CD4-positive, alpha-beta T cell (primary cell): ENCODE results near the gene SH3RF2. TPM values are rescaled to one million over a fixed set of nuclear protein-coding genes. Genes with fewer than 3 reads are reported as not detected.

ENCODE experiments used
- ATAC-seq: fragments of 200-7000 bp; cut with Tn5 transposase; one replicate; pipeline ENCODE4 v1.10.0; 2022; ENCODE audit warnings: mild to moderate bottlenecking; ENCODE audit not compliant: poor library complexity
- CTCF ChIA-PET: fragments of 350-600 bp; sonication (Branson Sonifier 250); formaldehyde crosslinking; loops from one replicate; lab custom pipeline; 2021; ENCODE audit warnings: antibody characterized with exemption, inconsistent platforms; lab: Charles Lee
- POLR2A ChIA-PET: fragments of 350-600 bp; sonication (Branson Sonifier 250); formaldehyde crosslinking; loops from one replicate; lab custom pipeline; 2021; ENCODE audit warnings: antibody characterized with exemption, inconsistent platforms; lab: Charles Lee
- DNase-seq, 14 experiments: peaks; one replicate each; pipeline ENCODE4 v3.0.0-alpha.2; 2013 to 2020; ENCODE audit warnings: mixed read lengths in 2 of 14
- H3K27ac ChIP-seq, 2 donors: one replicate each; pipeline versions ENCODE4 v1.5.1 to v1.7.0; 2013; ENCODE audit warnings: low read length in 2 of 2, low read depth in 1 of 2, mild to moderate bottlenecking in 1 of 2
- H3K27me3 ChIP-seq, 2 experiments: 1 replicate in 1 of 2; 2 replicates in 1 of 2; pipeline versions ENCODE4 v1.6.1 to v1.7.0; 2013; ENCODE audit warnings: low read length in 2 of 2, control low read depth in 1 of 2, mild to moderate bottlenecking in 1 of 2, moderate library complexity in 1 of 2; ENCODE audit not compliant: insufficient read depth in 2 of 2, control insufficient read depth in 1 of 2
- H3K36me3 ChIP-seq: one replicate; pipeline ENCODE4 v1.6.1; 2013; ENCODE audit warnings: low read length, control low read depth; ENCODE audit not compliant: insufficient read depth
- H3K4me1 ChIP-seq: one replicate; pipeline ENCODE4 v1.6.1; 2013; ENCODE audit warnings: low read length, control low read depth; ENCODE audit not compliant: insufficient read depth
- H3K4me3 ChIP-seq: one replicate; pipeline ENCODE4 v1.5.1; 2013; ENCODE audit warnings: mild to moderate bottlenecking, low read length, moderate library complexity
- H3K9me3 ChIP-seq, 2 experiments: 1 replicate in 1 of 2; 2 replicates in 1 of 2; pipeline versions ENCODE4 v1.6.1 to v1.7.0; 2013; ENCODE audit warnings: low read length in 2 of 2, mild to moderate bottlenecking in 2 of 2, control low read depth in 1 of 2, moderate library complexity in 1 of 2; ENCODE audit not compliant: control insufficient read depth in 1 of 2, insufficient read depth in 1 of 2
- H3K27ac Mint-ChIP-seq: one replicate; pipeline ENCODE4 v1.8.0; 2020; ENCODE audit warnings: mixed read lengths
- H3K27me3 Mint-ChIP-seq: one replicate; pipeline ENCODE4 v1.8.0; 2021; ENCODE audit warnings: mixed read lengths
- H3K36me3 Mint-ChIP-seq: one replicate; pipeline ENCODE4 v1.8.0; 2021; ENCODE audit warnings: low read depth, mixed read lengths
- H3K4me1 Mint-ChIP-seq: one replicate; pipeline ENCODE4 v1.8.0; 2021; ENCODE audit warnings: low read depth, mixed read lengths
- H3K4me3 Mint-ChIP-seq: one replicate; pipeline ENCODE4 v1.8.0; 2020; ENCODE audit warnings: mild to moderate bottlenecking, mixed read lengths
- H3K9me3 Mint-ChIP-seq: one replicate; pipeline ENCODE4 v1.8.0; 2020; ENCODE audit warnings: mixed read lengths
- intact Hi-C, 2 experiments: fragments of 100-400 bp; cut with DNase I in 1 of 2; cut with micrococcal nuclease in 1 of 2; formaldehyde crosslinking; loops; one replicate each; pipeline versions ENCODE4 v1.15.1 to v1.9.0; 2023 to 2025; cut with DNase I, micrococcal nuclease
- total RNA-seq, 174 experiments: library from RNA in 2 of 174; stranded (reverse) in 2 of 174; gene quantifications; one replicate each; pipeline ENCODE4 v1.2.3 and lab custom pipeline; 2021 to 2026
- TF ChIP-seq, protein P1 (sequence below): fragments of 200-600 bp; IDR thresholded peaks from one replicate; pipeline ENCODE4 v1.8.0; 2022; ENCODE audit warnings: antibody characterized with exemption, mild to moderate bottlenecking

SH3RF2 gene
- total RNA-seq, 2 experiments from 2014 or later: 0.11 to 0.42 TPM

DNA sequence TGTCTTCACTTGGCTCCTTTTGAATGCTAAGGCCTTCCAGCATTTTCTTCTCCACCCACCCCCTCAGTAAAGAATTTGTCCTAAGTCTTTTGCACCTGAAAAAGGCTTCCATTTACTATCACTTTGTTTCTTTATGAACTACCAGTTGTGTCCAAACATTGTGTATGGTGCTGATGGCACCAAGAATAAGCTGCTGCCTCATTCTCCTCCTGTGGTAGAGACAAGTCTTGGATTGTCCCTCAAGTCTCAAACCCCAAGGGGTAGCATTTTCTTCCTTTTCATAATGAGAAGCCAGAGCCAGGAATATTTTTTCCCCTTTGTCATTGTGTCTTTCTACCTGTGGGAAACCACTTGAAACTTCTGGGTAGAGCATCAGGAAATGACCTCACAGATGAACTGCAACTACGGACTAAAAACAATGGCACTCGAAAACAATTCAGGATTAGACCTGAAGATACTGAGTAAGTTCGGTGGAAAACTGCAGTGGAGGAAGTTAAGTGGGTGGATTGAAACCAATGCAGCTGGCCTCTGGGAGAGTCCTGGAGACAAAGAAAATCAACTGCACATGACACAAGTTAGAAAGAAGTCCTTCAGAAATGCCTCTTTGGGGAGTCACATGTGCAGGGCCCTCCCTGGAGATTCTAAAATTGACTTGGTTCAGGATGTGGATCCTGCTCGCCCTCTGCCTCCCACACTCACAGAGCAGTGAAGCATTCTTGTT lies 80.5 kb downstream of the SH3RF2 start:
- TF ChIP-seq, protein P1, sequence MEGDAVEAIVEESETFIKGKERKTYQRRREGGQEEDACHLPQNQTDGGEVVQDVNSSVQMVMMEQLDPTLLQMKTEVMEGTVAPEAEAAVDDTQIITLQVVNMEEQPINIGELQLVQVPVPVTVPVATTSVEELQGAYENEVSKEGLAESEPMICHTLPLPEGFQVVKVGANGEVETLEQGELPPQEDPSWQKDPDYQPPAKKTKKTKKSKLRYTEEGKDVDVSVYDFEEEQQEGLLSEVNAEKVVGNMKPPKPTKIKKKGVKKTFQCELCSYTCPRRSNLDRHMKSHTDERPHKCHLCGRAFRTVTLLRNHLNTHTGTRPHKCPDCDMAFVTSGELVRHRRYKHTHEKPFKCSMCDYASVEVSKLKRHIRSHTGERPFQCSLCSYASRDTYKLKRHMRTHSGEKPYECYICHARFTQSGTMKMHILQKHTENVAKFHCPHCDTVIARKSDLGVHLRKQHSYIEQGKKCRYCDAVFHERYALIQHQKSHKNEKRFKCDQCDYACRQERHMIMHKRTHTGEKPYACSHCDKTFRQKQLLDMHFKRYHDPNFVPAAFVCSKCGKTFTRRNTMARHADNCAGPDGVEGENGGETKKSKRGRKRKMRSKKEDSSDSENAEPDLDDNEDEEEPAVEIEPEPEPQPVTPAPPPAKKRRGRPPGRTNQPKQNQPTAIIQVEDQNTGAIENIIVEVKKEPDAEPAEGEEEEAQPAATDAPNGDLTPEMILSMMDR: no peak
- CTCF ChIA-PET: no interaction called here
- ATAC-seq (no peak), DNase-seq (no peak)
- Histone ChIP-seq H3K4me1 (no peaks in the 10 kb centered on the region), H3K9me3 (no peaks in the 10 kb centered on the region), H3K4me3 (no peak overlapping the region), H3K27me3 (no peaks in the 10 kb centered on the region), H3K27ac (no peak overlapping the region), H3K36me3 (no peaks in the 10 kb centered on the region)
- H3K36me3 Mint-ChIP-seq: no peaks in the 10 kb centered on the region
- H3K4me1 Mint-ChIP-seq: no peaks in the 10 kb centered on the region
- POLR2A ChIA-PET: no interaction called here
- H3K4me3 Mint-ChIP-seq: no peak overlapping the region
- intact Hi-C loops: no loop called here
- peaks cover 2% of the 10 kb centered on the region for H3K9me3 Mint-ChIP-seq
- no peak overlapping the region for H3K27ac Mint-ChIP-seq
- peaks cover 8% of the 10 kb centered on the region for H3K27me3 Mint-ChIP-seq

- CTCF ChIA-PET: no interaction called here
These were observed 82.4 kb downstream of the SH3RF2 start for GRCh38 chr5:146018514-146019375.

DNA sequence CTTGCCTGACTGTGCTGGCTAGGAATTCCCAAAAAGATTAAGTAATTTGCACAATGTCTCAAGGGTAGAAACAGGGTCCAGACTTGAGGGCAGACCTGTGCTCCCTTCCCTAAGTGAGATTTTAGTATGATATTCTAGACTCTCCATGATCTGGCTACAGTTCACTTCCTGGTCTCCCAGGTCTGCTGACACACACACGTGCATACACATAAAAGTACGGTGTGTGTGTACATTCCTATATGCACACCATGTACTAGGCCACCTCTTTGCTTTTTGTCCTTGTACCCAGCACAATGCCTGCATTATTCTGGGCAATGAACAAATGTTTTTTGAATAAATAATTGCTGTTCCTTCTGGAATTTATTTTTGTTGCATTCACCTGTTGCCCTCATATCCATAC lies 83.7 kb downstream of the SH3RF2 start:
- no peak overlapping the region for H3K27ac ChIP-seq
- H3K27me3 Mint-ChIP-seq: peaks cover 15% of the 10 kb centered on the region
- DNase-seq: no peak
- H3K4me1 Mint-ChIP-seq: no peaks in the 10 kb centered on the region
- H3K27me3 ChIP-seq: no peaks in the 10 kb centered on the region
- no peak overlapping the region for H3K27ac Mint-ChIP-seq
- no peak overlapping the region for H3K4me3 ChIP-seq
- ChIA-PET POLR2A (no interaction called here), CTCF (no interaction called here)
- no peaks in the 10 kb centered on the region for H3K9me3 ChIP-seq
- H3K36me3 Mint-ChIP-seq: no peaks in the 10 kb centered on the region
- H3K36me3 ChIP-seq: no peaks in the 10 kb centered on the region
- intact Hi-C loops: no loop called here
- H3K4me1 ChIP-seq: no peaks in the 10 kb centered on the region
- H3K9me3 Mint-ChIP-seq: peaks cover 2% of the 10 kb centered on the region
- no peak overlapping the region for H3K4me3 Mint-ChIP-seq
- TF ChIP-seq, protein P1: no peak
- ATAC-seq: no peak

More at GRCh38 chr5:146018514-146019375, 82.4 kb downstream of the SH3RF2 start:
- TF ChIP-seq, protein P1: no peak
- Histone ChIP-seq H3K4me3 (no peak overlapping the region), H3K27me3 (no peaks in the 10 kb centered on the region), H3K4me1 (no peaks in the 10 kb centered on the region), H3K9me3 (no peaks in the 10 kb centered on the region), H3K36me3 (no peaks in the 10 kb centered on the region), H3K27ac (no peak overlapping the region)
- DNase-seq (no peak), ATAC-seq (no peak)
- no peak overlapping the region for H3K27ac Mint-ChIP-seq
- POLR2A ChIA-PET: no interaction called here
- peaks cover 2% of the 10 kb centered on the region for H3K9me3 Mint-ChIP-seq
- intact Hi-C loops: no loop called here
- H3K36me3 Mint-ChIP-seq: no peaks in the 10 kb centered on the region
- H3K27me3 Mint-ChIP-seq: peaks cover 13% of the 10 kb centered on the region
- no peak overlapping the region for H3K4me3 Mint-ChIP-seq
- H3K4me1 Mint-ChIP-seq: no peaks in the 10 kb centered on the region
